GM12873 (cell line): ENCODE data around the gene LMO7.

Source experiments
- TF ChIP-seq, protein P1 (sequence below): IDR thresholded peaks from 2 replicates; pipeline ENCODE4 v1.5.1; 2012; ENCODE audit warnings: low read depth, mild to moderate bottlenecking, moderate library complexity, low read length, control low read depth; ENCODE audit not compliant: insufficient read depth; ENCODE audit errors: missing control alignments

The LMO7 gene

DNA sequence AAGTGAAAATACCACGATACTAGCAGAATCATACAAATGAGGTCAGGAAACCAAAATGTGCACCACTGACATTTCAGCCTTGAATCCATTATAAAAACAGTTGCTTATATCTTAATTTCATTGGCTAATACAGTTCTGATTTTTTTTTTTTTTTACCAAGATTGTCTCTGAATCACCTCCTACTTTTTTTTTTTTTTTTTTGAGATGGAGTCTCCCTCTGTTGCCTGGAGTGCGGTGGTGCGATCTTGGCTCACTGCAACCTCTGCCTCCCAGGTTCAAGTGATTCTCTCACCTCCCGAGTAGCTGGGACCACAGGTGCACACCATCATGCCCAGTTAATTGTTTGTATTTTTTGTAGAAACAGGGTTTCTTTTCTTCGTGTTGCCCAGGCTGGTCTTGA, 270.2 kb downstream of the LMO7 start:
- TF ChIP-seq, protein P1, sequence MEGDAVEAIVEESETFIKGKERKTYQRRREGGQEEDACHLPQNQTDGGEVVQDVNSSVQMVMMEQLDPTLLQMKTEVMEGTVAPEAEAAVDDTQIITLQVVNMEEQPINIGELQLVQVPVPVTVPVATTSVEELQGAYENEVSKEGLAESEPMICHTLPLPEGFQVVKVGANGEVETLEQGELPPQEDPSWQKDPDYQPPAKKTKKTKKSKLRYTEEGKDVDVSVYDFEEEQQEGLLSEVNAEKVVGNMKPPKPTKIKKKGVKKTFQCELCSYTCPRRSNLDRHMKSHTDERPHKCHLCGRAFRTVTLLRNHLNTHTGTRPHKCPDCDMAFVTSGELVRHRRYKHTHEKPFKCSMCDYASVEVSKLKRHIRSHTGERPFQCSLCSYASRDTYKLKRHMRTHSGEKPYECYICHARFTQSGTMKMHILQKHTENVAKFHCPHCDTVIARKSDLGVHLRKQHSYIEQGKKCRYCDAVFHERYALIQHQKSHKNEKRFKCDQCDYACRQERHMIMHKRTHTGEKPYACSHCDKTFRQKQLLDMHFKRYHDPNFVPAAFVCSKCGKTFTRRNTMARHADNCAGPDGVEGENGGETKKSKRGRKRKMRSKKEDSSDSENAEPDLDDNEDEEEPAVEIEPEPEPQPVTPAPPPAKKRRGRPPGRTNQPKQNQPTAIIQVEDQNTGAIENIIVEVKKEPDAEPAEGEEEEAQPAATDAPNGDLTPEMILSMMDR = no peak

DNA sequence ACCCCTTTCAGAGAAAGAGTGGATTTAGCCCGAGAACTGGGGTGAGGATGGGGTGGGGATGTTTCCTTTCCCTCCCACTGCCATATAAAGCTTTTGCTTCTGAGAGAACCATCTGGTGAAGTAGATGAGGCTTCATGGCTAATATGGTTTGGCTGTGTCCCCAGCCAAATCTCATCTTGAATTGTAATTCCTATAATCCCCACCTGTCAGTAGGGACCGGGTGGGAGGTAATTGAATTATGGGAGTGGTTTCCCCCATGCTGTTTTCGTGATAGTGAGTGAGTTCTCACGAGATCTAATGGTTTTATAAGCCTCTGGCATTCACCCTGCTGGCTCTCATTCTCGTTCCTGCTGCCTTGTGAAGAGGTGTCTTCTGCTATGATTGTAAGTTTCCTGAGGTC, 270.9 kb downstream of the LMO7 start:
- TF ChIP-seq, protein P1 = no peak

DNA sequence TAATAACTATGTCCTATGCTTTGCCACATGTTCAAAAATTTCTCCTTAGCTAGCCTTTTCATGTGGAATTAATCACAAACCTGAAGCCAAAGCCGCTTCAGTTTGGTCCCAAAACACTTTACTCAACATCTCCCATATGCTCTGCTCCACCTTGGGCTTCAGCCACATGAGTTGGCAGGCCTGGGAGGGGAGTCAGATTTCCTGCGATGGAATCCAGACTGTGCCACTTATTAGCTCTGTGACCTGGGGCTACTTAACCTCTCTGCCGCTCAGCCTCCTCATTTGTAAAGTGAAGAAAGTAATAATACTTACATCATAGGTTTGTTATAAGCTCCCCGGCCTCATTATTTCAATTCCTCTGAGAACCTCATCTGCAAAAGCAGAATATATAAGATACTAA, 272.0 kb downstream of the LMO7 start:
- TF ChIP-seq, protein P1 = no peak
